ENCODE data around the gene P2RY14. TPM values are rescaled to one million over a fixed set of nuclear protein-coding genes. Genes with fewer than 3 reads are reported as not detected.
A peak's percentile ranks its signal among the peaks of the same experiment; 100 is the strongest.

P2RY14 gene
- total and polyA plus RNA-seq, 2 of the 13 experiments (the other 11 are each of a cell fraction or from before 2014, with no cell fraction given), result not detected

GRCh38 chr3:151213151-151213550, 65.2 kb downstream of the P2RY14 start:
- Histone ChIP-seq H3K9me3 (ENCODE audit: low read length) (no peaks in the 10 kb centered on the region), H3K4me3 (replicated peaks in 1 of 3; ENCODE audit: insufficient read depth in 1 of 3, low read depth in 2 of 3, low read length in 3 of 3) (no peak overlapping the region), H3K79me2 (ENCODE audit: insufficient read depth, low read length) (no peaks in the 10 kb centered on the region), H3K27ac (ENCODE audit: extremely low read length, insufficient read depth, low read length) (no peak overlapping the region), H3K36me3 (replicated peaks in 1 of 2; ENCODE audit: control insufficient read depth in 1 of 2, insufficient read depth in 2 of 2, low read length in 2 of 2) (no peaks in the 10 kb centered on the region), H3K4me2 (ENCODE audit: low read depth, low read length) (no peak overlapping the region), H3K9ac (ENCODE audit: insufficient read depth, low read depth, low read length) (no peak overlapping the region), H3K27me3 (ENCODE audit: control insufficient read depth in 1 of 2, insufficient read depth in 2 of 2, low read length in 2 of 2) (no peaks in the 10 kb centered on the region), H2AFZ (ENCODE audit: low read length) (no peak overlapping the region), H3K4me1 (ENCODE audit: insufficient read depth, low read length) (peaks cover 27% of the 10 kb centered on the region), H4K20me1 (ENCODE audit: insufficient read depth, low read length) (no peaks in the 10 kb centered on the region)
- no TSS peak for BruUV-seq (replicated peaks)
- ATAC-seq (no peak), DNase-seq (ENCODE audit: low spot score) (no peak), FAIRE-seq (no peak)
- ChIA-PET CTCF (ENCODE audit: low intra/inter-chr PET ratio, low total read pairs) (no interaction called here), POLR2A (no interaction called here)
- in situ Hi-C loops (cut with HindIII; ENCODE audit: extremely low pct_ligation_motif_present, low pct_unique_long_range_greater_than_20kb), result loop anchor here (25.0 kb wide), 1 partner anchor 574 kb away; no protein-coding TSS in a partner anchor
- WGBS (ENCODE audit: low lambda C conversion rate), result 73% methylated on average over 4 of the region's 4 CpGs
- intact Hi-C loops (cut with micrococcal nuclease; ENCODE audit: unreplicated experiment), result loop anchor here (5.0 kb wide), 1 partner anchor 46 kb away; no protein-coding TSS in a partner anchor
- TF ChIP-seq ZC3H4 (CRISPR knock-in tag; IDR thresholded peaks at IDR 0.05; ENCODE audit: borderline replicate concordance) (no peak), SRSF1 (optimal IDR thresholded peaks at IDR 0.05; ENCODE audit: low read depth, low read length) (no peak)

GRCh38 chr3:151210676-151211381, 67.5 kb downstream of the P2RY14 start:
- WGBS (ENCODE audit: low lambda C conversion rate), result 30% methylated on average over 2 of the region's 4 CpGs
- CTCF ChIA-PET (ENCODE audit: low intra/inter-chr PET ratio, low total read pairs), result interaction anchor here (1.2 kb wide), 1 partner anchor 42 kb away, joined by 7 read pairs; no protein-coding TSS in a partner anchor
- FAIRE-seq, result peak; percentile 55
- POLR2A ChIA-PET, result interaction anchor here (0.6 to 1.6 kb wide), 6 partner anchors 11 to 448 kb away, joined by 3 to 15 read pairs (median 8); partner anchors contain the start of gene SIAH2
- no TSS peak for BruUV-seq (replicated peaks)
- H3K36me3 ChIP-seq (replicated peaks in 1 of 2; ENCODE audit: control insufficient read depth in 1 of 2, insufficient read depth in 2 of 2, low read length in 2 of 2), result no peaks in the 10 kb centered on the region
- H3K79me2 ChIP-seq (ENCODE audit: insufficient read depth, low read length), result no peaks in the 10 kb centered on the region
- H4K20me1 ChIP-seq (ENCODE audit: insufficient read depth, low read length), result no peaks in the 10 kb centered on the region
- peak overlapping the region; percentile 55 for H2AFZ ChIP-seq (ENCODE audit: low read length)
- peak; percentile 98 for ATAC-seq
- peak overlapping the region; percentile 38 for H3K9ac ChIP-seq (ENCODE audit: insufficient read depth, low read depth, low read length)
- peak; percentile 35 for DNase-seq (ENCODE audit: low spot score)
- H3K4me1 ChIP-seq (ENCODE audit: insufficient read depth, low read length), result peaks cover 23% of the 10 kb centered on the region
- intact Hi-C loops (cut with micrococcal nuclease; ENCODE audit: unreplicated experiment) (loop anchor here (5.0 kb wide), 1 partner anchor 44 kb away; no protein-coding TSS in a partner anchor), in situ Hi-C loops (cut with HindIII; ENCODE audit: extremely low pct_ligation_motif_present, low pct_unique_long_range_greater_than_20kb) (loop anchor here (25.0 kb wide), 1 partner anchor 576 kb away; no protein-coding TSS in a partner anchor)
- H3K27ac ChIP-seq (ENCODE audit: extremely low read length, insufficient read depth, low read length), result peak overlapping the region; percentile 53
- H3K27me3 ChIP-seq (ENCODE audit: control insufficient read depth in 1 of 2, insufficient read depth in 2 of 2, low read length in 2 of 2), result no peaks in the 10 kb centered on the region
- no peaks in the 10 kb centered on the region for H3K9me3 ChIP-seq (ENCODE audit: low read length)
- peak overlapping the region; percentile 5 to 48 (median 41); a peak in 5 of 6 replicates for H3K4me3 ChIP-seq (replicated peaks in 1 of 3; ENCODE audit: insufficient read depth in 1 of 3, low read depth in 2 of 3, low read length in 3 of 3)
- peak overlapping the region; percentile 78 for H3K4me2 ChIP-seq (ENCODE audit: low read depth, low read length)
- TF ChIP-seq TGIF2 (CRISPR knock-in tag; IDR thresholded peaks at IDR 0.05), result peak; percentile 28; the same call in 1 of the 2 replicates
- TF ChIP-seq HNF1A (IDR thresholded peaks at IDR 0.05; ENCODE audit: low read depth), result 0 out of 2 replicates have a peak, but pooled peaks have one; percentile 16
- TF ChIP-seq HNF1A (CRISPR knock-in tag; IDR thresholded peaks at IDR 0.05; ENCODE audit: borderline replicate concordance), result no peak; the same call in 1 of the 2 replicates
- TF ChIP-seq ZKSCAN8 (CRISPR knock-in tag; IDR thresholded peaks at IDR 0.05; ENCODE audit: borderline replicate concordance), result 0 out of 2 replicates have a peak, but pooled peaks have one; percentile 33
- TF ChIP-seq ETV5 (CRISPR knock-in tag; IDR thresholded peaks at IDR 0.05; ENCODE audit: borderline replicate concordance), result peak; percentile 19; the same call in 1 of the 2 replicates
- TF ChIP-seq FOXA3 (CRISPR knock-in tag; IDR thresholded peaks at IDR 0.05), result peak; percentile 68
- TF ChIP-seq ATF2 (CRISPR knock-in tag; IDR thresholded peaks at IDR 0.05), result no peak; the same call in 1 of the 2 replicates
- TF ChIP-seq CBX5 (CRISPR knock-in tag; IDR thresholded peaks at IDR 0.05; ENCODE audit: borderline replicate concordance), result peak; percentile 42; the same call in 1 of the 2 replicates

Measured in HepG2 (cell line).